NCI-H345 treated with DMSO at 0.1 percent for 48 hours (cell line): Measurements from ENCODE around the gene TSR1.

ENCODE experiments used
- DNase-seq: peaks from one replicate; lab custom pipeline; 2025; ENCODE audit not compliant: unreplicated experiment; lab: John Stamatoyannopoulos, UW

Gene TSR1

GRCh38 chr17:2369551-2370210 lies 33.4 kb upstream of the TSR1 start:
- no peak for DNase-seq

GRCh38 chr17:2369039-2369438 lies 32.8 kb upstream of the TSR1 start:
- no peak for DNase-seq

- DNase-seq: no peak
Measured at GRCh38 chr17:2368359-2368758, 32.1 kb upstream of the TSR1 start.

GRCh38 chr17:2366747-2367494 lies 30.7 kb upstream of the TSR1 start:
- DNase-seq: no peak

- no peak for DNase-seq
Measured at GRCh38 chr17:2365132-2365531, 28.9 kb upstream of the TSR1 start.

- no peak for DNase-seq
Measured at GRCh38 chr17:2364763-2365116, 28.5 kb upstream of the TSR1 start.

GRCh38 chr17:2363851-2364762 lies 27.9 kb upstream of the TSR1 start:
- no peak for DNase-seq

GRCh38 chr17:2363318-2363717 lies 27.1 kb upstream of the TSR1 start:
- DNase-seq: no peak

- DNase-seq: no peak
Measured at GRCh38 chr17:2362881-2363280, 26.6 kb upstream of the TSR1 start.

GRCh38 chr17:2362416-2362815 lies 26.2 kb upstream of the TSR1 start:
- no peak for DNase-seq

GRCh38 chr17:2362016-2362415 lies 25.8 kb upstream of the TSR1 start:
- no peak for DNase-seq

GRCh38 chr17:2361010-2361760 lies 24.9 kb upstream of the TSR1 start:
- no peak for DNase-seq

GRCh38 chr17:2357931-2358434 lies 21.7 kb upstream of the TSR1 start:
- no peak for DNase-seq

GRCh38 chr17:2357237-2357636 lies 21.0 kb upstream of the TSR1 start:
- no peak for DNase-seq

- no peak for DNase-seq
Measured at GRCh38 chr17:2354311-2354710, 18.1 kb upstream of the TSR1 start.

- no peak for DNase-seq
Measured at GRCh38 chr17:2351269-2351668, 15.0 kb upstream of the TSR1 start.

- DNase-seq: peak; percentile 30
Measured at GRCh38 chr17:2347805-2348685, 11.8 kb upstream of the TSR1 start.

- no peak for DNase-seq
Measured at GRCh38 chr17:2346475-2346874, 10.2 kb upstream of the TSR1 start.

- DNase-seq: no peak
Measured at GRCh38 chr17:2344528-2344927, 8.3 kb upstream of the TSR1 start.

- DNase-seq: no peak
Measured at GRCh38 chr17:2343421-2343820, 7.2 kb upstream of the TSR1 start.
